HUES6 (cell line): ENCODE results near the gene ANKRD11.

Experiments used
- H3K27ac ChIP-seq: 2 replicates; pipeline ENCODE4 v1.7.0; 2013; ENCODE audit warnings: low read depth, mild to moderate bottlenecking, low read length, inconsistent platforms
- H3K27me3 ChIP-seq: 2 replicates; pipeline ENCODE4 v1.6.1; 2013; ENCODE audit warnings: low read length; ENCODE audit not compliant: control insufficient read depth, insufficient read depth
- H3K36me3 ChIP-seq: 2 replicates; pipeline ENCODE4 v1.6.1; 2013; ENCODE audit warnings: low read length; ENCODE audit not compliant: control insufficient read depth, insufficient read depth
- H3K4me1 ChIP-seq: 2 replicates; pipeline ENCODE4 v1.6.1; 2013; ENCODE audit warnings: low read length; ENCODE audit not compliant: control insufficient read depth, insufficient read depth
- H3K4me3 ChIP-seq: 2 replicates; pipeline ENCODE4 v1.5.1; 2013; ENCODE audit warnings: low read depth, low read length
- H3K9ac ChIP-seq: one replicate; pipeline ENCODE4 v1.6.1; 2013; ENCODE audit warnings: mild to moderate bottlenecking, low read length
- H3K9me3 ChIP-seq: 2 replicates; pipeline ENCODE4 v1.6.1; 2013; ENCODE audit warnings: low read depth, low read length; ENCODE audit not compliant: control insufficient read depth, insufficient read depth

The ANKRD11 gene

DNA sequence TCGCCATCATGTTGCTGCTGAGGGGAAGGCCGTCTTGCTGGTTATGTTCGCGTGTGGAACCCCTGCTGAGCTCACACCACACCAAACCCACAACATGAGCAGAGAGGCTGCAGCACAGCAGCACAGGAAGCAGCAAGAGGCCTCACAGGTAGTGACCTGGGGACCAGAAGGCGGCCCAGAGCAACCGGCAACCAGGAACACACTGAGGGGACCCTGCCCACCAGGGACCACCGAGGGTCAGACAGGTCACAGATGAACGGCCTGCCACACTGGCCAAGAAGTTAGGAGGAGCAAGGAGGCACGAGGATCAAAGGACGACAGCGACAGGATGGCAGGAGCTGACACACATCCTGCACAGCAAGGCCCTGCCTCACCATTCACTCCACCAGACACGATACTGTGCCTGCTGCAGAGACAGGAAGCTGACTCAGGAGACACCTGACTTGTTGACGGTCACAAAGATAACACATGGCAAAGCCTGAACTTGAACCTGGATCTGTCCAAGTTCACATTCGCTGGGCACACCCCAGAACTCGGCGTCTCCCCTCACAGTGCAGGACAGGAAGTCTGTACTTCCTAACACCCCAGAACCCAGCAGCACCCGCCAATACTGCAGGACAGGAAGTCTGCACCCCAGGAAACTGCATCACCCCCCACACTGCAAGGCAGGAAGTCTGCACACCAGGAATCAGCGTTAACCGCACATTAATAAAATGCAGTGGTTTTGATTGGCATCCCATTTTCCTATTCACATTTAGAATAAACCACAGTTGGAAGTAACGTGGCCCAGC lies 174.4 kb downstream of the ANKRD11 start:
- H3K27me3 ChIP-seq, result no peaks in the 10 kb centered on the region
- H3K36me3 ChIP-seq, result peaks cover 27% of the 10 kb centered on the region
- peaks cover 62% of the 10 kb centered on the region for H3K4me1 ChIP-seq
- H3K27ac ChIP-seq, result no peak overlapping the region
- no peak overlapping the region for H3K4me3 ChIP-seq
- no peaks in the 10 kb centered on the region for H3K9me3 ChIP-seq
- no peak overlapping the region for H3K9ac ChIP-seq

GRCh38 chr16:89315271-89315670 lies 175.1 kb downstream of the ANKRD11 start:
- H3K4me3 ChIP-seq, result no peak overlapping the region
- H3K9me3 ChIP-seq, result no peaks in the 10 kb centered on the region
- peaks cover 55% of the 10 kb centered on the region for H3K4me1 ChIP-seq
- H3K9ac ChIP-seq, result no peak overlapping the region
- H3K27me3 ChIP-seq, result no peaks in the 10 kb centered on the region
- H3K27ac ChIP-seq, result no peak overlapping the region
- H3K36me3 ChIP-seq, result peaks cover 31% of the 10 kb centered on the region

- no peak overlapping the region for H3K27ac ChIP-seq
- peaks cover 32% of the 10 kb centered on the region for H3K36me3 ChIP-seq
- H3K9me3 ChIP-seq, result no peaks in the 10 kb centered on the region
- H3K9ac ChIP-seq, result no peak overlapping the region
- no peak overlapping the region for H3K4me3 ChIP-seq
- peaks cover 51% of the 10 kb centered on the region for H3K4me1 ChIP-seq
- no peaks in the 10 kb centered on the region for H3K27me3 ChIP-seq
Observed at GRCh38 chr16:89314854-89315253, 175.5 kb downstream of the ANKRD11 start.

- Histone ChIP-seq H3K27ac (no peak overlapping the region), H3K27me3 (no peaks in the 10 kb centered on the region), H3K4me1 (peaks cover 46% of the 10 kb centered on the region), H3K36me3 (peaks cover 34% of the 10 kb centered on the region), H3K9ac (no peak overlapping the region), H3K9me3 (no peaks in the 10 kb centered on the region), H3K4me3 (no peak overlapping the region)
Observed at GRCh38 chr16:89314357-89314756, 176.0 kb downstream of the ANKRD11 start.

- H3K4me1 ChIP-seq, result peaks cover 41% of the 10 kb centered on the region
- H3K9me3 ChIP-seq, result no peaks in the 10 kb centered on the region
- no peak overlapping the region for H3K27ac ChIP-seq
- H3K36me3 ChIP-seq, result peaks cover 34% of the 10 kb centered on the region
- no peak overlapping the region for H3K9ac ChIP-seq
- no peaks in the 10 kb centered on the region for H3K27me3 ChIP-seq
- no peak overlapping the region for H3K4me3 ChIP-seq
Observed at GRCh38 chr16:89313583-89313982, 176.8 kb downstream of the ANKRD11 start.

- Histone ChIP-seq H3K9ac (no peak overlapping the region), H3K4me3 (no peak overlapping the region), H3K36me3 (peaks cover 34% of the 10 kb centered on the region), H3K27ac (no peak overlapping the region), H3K9me3 (no peaks in the 10 kb centered on the region), H3K4me1 (peaks cover 34% of the 10 kb centered on the region), H3K27me3 (no peaks in the 10 kb centered on the region)
Observed at GRCh38 chr16:89312598-89313299, 177.6 kb downstream of the ANKRD11 start.

DNA sequence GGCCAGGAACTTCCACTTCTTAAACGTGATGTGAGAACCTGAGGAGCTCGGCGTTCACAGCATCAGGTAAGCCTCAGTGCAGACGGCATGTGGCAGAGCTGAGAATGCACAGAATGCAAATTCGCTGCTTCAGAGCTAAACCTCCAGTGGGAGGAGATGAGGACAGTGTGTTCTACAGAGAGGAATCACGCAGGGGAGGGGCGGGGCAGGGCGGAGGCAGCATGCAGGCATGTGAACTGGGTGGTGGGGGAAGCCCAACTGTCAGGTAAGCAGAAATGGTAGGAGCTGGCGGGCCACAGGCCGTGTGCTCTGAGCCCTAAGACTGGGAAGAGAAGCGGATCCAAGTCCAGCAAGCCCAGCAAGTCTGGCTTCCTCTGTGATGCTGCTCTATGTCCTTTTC lies 178.2 kb downstream of the ANKRD11 start:
- Histone ChIP-seq H3K4me1 (peaks cover 31% of the 10 kb centered on the region), H3K9ac (no peak overlapping the region), H3K36me3 (peaks cover 34% of the 10 kb centered on the region), H3K4me3 (no peak overlapping the region), H3K27ac (no peak overlapping the region), H3K27me3 (no peaks in the 10 kb centered on the region), H3K9me3 (no peaks in the 10 kb centered on the region)

DNA sequence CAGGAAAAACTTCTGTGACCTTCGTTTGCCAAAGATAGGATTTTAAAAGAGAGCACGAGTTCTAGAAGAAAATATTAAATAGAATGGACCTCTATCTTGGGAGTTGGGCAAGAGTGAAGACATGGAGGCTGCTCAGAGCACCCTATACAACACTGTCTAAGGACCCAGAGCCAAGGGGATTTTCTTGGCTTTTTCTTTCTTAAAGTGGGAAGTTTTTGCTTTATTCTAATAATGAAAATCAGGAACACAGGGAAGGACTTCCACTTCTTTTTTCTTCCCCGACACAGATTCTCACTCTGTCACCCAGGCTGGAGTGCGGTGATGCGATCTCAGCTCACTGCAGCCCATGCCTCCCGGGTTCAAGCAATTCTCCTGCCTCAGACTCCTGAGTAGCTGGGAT lies 178.7 kb downstream of the ANKRD11 start:
- Histone ChIP-seq H3K9me3 (no peaks in the 10 kb centered on the region), H3K9ac (no peak overlapping the region)

DNA sequence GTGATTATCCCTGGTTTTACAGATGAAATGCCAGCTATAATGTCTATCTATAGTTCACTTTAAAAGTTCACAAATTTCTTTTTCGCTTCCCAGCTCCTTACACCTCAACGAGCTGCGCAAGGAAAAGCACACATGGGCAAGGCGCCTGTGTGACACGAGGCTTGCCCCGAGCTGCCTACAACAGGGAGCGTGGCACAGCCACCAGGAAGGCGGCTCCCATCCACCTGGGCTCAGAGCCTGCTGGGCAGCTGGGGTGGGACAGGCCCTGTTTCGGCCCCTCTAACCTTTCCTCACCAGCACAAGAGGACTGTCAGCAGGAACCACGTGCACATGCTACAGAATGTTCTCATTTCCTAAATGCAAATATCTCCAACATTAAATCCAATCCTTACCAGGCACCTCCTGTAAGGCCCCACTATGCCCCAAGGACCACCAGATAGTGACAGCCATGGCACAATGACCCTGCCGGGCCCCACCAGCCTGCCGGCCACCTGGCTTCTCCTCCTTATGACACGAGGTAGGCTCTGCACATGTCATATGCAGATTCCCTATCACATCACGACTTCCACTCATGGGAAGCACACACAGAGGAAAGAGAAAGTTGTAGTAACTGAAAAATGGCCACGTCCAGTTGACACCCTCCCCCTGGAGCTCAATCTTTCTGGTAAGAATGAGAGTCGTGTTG lies 180.8 kb downstream of the ANKRD11 start:
- Histone ChIP-seq H3K36me3 (peaks cover 34% of the 10 kb centered on the region), H3K27me3 (no peaks in the 10 kb centered on the region), H3K4me1 (peaks cover 5% of the 10 kb centered on the region), H3K9ac (no peak overlapping the region), H3K27ac (no peak overlapping the region), H3K9me3 (no peaks in the 10 kb centered on the region), H3K4me3 (no peak overlapping the region)

More for the DNA sequence above, 178.7 kb downstream of the ANKRD11 start:
- Histone ChIP-seq H3K4me1 (peaks cover 26% of the 10 kb centered on the region), H3K4me3 (no peak overlapping the region), H3K36me3 (peaks cover 34% of the 10 kb centered on the region), H3K27me3 (no peaks in the 10 kb centered on the region), H3K27ac (no peak overlapping the region)

- Histone ChIP-seq H3K9ac (no peak overlapping the region), H3K27ac (no peak overlapping the region), H3K9me3 (no peaks in the 10 kb centered on the region), H3K4me1 (no peaks in the 10 kb centered on the region), H3K36me3 (peaks cover 43% of the 10 kb centered on the region), H3K4me3 (no peak overlapping the region), H3K27me3 (no peaks in the 10 kb centered on the region)
Observed at GRCh38 chr16:89308391-89309333, 181.7 kb downstream of the ANKRD11 start.
